Colon (tissue), 2 donors: Measurements from ENCODE around the gene GEMIN7.
"Not testable (repeated sequence)": the region's sequence is repeated elsewhere in the genome, so short reads cannot be mapped to it uniquely, and the experiment has no call there.

Source experiments
- FAIRE-seq: peaks from 2 replicates; lab custom pipeline; 2012; peaks lifted over from hg19 to GRCh38; lab: Jason Lieb, UNC
- donor health status: control.
- donor health status: control.

GEMIN7 gene

GRCh38 chr19:45104658-45105349 is 25.7 kb downstream of the GEMIN7 start:
- no peak for FAIRE-seq

DNA sequence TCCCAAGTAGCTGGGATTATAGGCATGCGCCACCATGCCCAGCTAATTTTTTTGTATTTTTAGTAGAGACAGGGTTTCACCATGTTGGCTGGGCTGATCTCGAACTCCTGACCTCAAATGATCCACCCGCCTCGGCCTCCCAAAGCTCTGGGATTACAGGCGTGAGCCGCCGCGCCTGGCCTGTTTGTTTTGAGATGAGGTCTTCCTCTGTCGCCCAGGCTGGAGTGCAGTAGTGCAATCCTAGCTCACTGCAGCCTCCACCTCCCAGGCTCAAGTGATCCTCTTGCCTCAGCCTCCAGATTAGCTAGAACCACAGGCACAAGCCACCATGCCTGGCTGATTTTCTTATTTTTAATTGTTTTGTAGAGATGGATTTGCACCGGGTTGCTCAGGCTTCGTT is 27.3 kb downstream of the GEMIN7 start:
- FAIRE-seq = not testable (repeated sequence)

- no peak for FAIRE-seq
Observed at GRCh38 chr19:45107621-45108150, 28.6 kb downstream of the GEMIN7 start.

- FAIRE-seq = no peak
Observed at GRCh38 chr19:45110851-45111266, 31.8 kb downstream of the GEMIN7 start.

- FAIRE-seq = no peak
Observed at GRCh38 chr19:45112111-45112827, 33.2 kb downstream of the GEMIN7 start.

DNA sequence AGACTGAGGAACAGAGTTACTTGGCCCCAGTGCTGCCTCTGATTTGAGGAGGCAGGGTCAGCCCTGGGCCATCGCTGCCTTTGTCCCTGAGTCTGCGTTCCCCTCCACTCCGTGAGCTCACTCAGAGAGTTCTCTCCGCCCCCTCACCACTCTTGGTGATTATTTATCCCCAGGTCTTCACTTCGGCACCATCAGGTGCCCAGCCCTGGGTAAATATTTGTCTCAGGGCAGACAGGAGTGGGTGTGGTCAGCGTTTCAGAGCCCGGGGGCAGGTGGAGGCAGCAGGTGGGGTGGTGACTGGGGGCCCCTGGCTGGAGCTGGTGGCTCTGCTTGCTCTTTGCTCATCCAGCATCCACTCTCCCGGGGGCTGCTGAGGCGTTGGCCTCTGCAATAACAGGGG is 34.6 kb downstream of the GEMIN7 start:
- FAIRE-seq = no peak

- no peak for FAIRE-seq
Observed at GRCh38 chr19:45114116-45114515, 35.1 kb downstream of the GEMIN7 start.

DNA sequence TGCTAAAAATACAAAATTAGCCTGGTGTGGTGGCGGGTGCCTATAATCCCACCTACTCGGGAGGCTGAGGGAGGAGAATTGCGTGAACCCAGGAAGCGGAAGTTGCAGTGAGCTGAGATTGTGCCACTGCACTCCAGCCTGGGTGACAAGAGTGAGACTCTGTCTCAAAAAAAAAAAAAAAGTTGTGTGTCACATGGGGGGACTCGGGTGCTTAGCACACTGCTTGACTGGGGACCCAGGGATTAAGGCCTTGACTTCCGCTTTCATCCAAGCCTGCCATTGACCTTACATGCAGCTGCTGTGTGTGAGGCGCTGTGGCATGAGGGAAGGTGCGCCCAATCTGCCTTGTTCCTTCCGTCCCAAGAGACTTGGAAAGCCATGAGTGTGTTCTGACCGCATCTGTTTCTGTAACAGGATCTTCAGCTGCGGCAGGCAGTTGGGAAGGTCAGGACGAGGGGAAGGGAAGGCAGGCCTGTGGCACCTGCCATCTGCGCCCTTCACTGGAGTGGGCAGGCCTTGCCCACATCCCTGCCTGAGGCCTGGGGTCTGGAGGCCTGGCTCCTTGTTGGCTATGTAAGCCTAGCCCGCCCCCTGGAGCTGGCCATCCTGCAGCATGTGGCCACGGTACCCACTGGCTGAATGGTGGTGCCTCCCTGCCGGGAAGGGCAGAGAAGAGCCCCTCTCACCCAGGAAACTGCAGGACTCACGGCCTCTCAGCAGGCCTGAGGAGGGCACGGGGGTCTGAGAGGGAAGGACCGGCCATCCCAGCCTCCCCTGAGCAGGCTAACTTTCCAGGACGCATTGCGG is 37.0 kb downstream of the GEMIN7 start:
- no peak for FAIRE-seq

DNA sequence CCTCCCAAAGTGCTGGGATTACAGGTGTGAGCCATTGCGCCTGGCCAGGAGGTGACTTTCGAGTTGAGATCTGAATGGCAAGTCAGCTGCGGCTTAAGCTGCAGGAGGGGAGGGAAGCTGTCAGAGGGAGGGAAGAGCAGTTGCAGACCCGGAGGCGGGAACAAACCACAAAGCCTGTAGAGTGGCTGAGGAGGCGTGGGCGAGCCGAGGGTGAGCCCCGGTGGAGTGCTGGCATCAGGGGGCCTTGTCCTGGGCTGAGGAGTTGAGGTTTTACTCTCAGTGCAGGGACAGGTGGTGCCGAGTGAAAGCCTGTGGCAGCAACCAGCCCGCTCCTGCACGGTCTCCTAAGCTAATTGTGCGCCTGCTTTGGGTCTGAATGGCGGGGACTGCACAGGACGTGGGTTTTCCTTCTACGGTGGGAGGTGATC is 38.1 kb downstream of the GEMIN7 start:
- no peak for FAIRE-seq

DNA sequence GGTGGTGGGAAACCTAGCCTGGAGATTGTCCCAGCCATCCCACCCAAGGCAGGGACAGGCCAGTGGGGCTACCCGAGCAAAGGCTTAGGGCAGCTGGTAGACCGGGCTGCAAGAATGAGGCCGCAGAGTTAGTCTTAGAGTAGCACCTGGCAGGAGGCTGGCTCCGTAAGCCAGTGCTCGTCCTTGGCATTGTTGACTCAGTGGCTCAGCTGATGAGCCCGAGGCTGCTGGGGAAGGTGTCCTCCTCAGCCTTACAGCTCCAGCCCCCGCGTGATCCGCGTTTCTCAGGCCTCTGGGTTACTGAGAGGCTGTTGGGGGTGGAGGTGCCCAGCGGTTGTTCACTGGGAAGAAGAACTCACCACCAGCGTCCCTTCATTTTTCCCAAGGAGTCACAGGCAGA is 38.6 kb downstream of the GEMIN7 start:
- no peak for FAIRE-seq

GRCh38 chr19:45118106-45118505 is 39.0 kb downstream of the GEMIN7 start:
- FAIRE-seq = no peak

DNA sequence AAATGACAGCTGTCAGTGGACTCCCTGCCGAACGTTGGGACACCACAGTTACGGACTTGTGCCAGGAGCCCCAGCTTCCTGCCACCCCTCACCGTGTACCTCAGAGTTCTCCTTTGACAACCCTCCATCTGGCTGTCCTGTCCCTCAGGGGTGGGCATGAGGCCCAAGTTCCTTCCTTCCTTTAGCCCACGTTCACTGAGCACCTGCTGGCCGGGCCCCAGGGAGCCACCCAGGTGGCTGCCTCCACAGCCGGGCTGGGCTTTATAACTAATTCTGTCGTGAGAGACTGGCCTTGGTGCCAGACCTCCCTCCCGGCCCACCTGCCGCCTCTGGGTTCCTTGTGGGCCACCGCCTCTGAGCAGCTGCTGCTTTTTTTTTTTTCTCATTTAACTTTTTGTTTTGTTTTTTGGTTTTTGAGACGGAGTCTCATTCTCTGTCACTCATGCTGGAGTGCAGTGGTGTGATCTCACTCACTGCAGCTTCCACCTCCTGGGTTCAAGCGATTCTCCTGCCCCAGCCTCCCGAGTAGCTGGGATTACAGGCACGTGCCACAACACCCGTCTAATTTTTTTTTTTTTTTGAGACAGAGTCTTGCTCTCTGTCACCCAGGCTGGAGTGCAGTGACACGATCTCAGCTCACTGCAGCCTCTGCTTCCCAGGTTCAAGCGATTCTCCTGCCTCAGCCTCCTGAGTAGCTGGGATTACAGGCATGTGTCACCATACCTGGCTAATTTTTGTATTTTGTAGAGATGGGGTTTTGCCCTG is 39.7 kb downstream of the GEMIN7 start:
- FAIRE-seq = not testable (repeated sequence)

DNA sequence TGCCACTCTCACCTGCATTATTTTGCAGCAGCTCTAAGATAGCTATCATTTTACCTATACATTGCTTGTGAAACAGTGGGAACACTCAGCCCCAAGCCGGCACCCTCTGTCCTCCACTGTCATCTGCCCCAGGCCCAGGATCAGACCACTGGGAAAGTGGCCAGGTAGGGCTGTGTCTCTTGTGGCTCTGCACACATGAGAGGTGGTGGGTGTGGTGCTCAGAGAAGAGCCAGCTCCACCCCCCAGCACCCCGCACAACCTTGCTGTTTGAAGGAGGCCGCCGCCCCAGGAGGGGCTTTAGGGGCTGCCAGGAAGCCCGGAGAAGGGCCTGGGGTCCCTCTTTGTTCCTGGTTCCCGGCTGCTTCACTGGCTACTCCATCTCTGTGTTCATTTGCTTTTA is 40.5 kb downstream of the GEMIN7 start:
- no peak for FAIRE-seq

DNA sequence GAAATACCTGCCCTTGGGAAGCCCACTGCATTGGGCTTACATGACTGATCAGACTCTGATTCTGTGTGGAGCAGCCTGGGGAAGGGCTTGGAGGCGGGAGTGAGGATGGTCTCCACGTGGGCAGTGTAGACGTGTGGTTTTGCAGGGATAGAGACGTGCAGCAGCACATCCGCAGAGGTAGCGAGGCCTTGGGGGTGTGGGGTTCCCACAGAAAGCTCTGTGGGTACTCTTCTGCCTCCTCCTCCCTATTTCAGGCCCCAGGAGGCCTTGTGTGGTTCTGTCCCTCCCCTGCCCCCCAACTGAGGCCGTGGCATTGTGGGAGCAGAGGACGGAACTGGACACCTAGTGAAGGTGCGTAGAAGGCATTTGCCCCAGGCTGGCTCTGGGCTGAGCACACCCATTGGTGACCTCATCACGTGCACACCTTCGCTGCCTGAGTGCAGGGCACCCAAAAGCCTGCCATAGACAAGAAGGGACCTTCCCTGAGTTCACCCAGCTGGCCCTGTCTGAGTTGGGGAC is 42.8 kb downstream of the GEMIN7 start:
- no peak for FAIRE-seq

- FAIRE-seq = no peak
Observed at GRCh38 chr19:45122832-45123231, 43.8 kb downstream of the GEMIN7 start.

DNA sequence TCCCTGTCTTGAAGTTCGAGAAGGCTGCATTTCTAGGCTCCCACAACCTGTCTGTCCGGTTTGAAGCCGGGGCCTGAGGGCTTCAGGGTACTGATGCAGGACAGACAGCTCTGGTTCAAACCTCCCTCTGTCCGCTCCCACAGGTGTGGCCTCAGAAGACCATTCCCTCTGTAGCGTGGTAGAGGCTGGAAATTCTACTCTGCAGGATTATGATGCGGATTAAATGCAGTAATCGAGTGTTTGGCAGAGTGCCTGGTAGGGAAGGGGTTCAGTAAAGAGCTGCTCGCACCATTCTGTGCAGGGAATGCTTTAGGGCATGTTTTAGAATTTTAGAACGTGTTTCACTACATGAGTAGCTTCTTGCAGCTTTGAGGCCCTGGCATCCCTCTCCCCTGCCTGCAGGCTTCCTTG is 44.4 kb downstream of the GEMIN7 start:
- no peak for FAIRE-seq

DNA sequence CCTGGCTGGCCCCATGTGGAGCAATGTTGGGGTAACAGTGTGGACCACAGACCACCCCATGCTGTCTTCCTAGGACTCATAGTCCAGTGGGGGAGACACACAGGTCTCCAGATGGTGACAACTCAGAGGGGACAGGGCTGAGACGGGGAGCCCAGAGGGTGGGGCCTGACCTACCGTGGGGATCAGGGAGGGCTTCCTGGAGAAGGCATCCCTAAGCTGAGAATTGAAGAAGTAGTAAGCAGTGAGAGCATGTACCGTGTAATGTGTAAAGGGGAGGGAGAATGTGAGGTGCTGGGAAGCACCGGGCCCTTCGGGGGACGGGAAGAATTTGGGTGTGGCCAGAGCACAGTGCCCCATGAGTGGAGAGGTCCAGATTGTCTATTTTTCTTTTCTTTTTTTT is 45.0 kb downstream of the GEMIN7 start:
- no peak for FAIRE-seq

GRCh38 chr19:45125360-45125759 is 46.3 kb downstream of the GEMIN7 start:
- no peak for FAIRE-seq

DNA sequence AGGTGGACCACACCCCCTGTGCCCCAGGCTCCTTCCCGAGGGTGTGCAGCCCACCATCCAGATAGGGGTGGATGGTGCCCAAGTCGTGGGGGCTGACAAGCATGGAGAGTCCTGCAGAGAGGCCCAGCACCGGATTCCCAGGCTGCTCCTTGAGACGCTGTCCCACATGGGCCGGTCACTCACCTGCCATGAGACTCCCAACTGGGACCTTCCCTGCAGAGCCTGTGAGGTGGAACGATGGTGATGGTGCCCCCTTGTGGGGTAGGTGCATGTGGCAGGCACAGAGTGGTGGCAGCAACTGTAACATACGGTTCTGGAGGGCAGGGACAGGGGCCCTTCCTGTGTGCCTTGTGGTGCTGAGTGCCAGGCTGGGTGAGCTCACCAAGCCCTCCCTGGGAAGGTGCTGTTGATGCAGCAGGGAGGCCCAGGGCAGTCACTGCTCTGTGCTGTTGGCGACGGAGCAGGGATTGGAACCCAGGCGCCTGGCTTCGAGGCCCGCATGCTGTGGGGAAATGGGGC is 47.0 kb downstream of the GEMIN7 start:
- no peak for FAIRE-seq

- FAIRE-seq = no peak
Observed at GRCh38 chr19:45126654-45127053, 47.6 kb downstream of the GEMIN7 start.

DNA sequence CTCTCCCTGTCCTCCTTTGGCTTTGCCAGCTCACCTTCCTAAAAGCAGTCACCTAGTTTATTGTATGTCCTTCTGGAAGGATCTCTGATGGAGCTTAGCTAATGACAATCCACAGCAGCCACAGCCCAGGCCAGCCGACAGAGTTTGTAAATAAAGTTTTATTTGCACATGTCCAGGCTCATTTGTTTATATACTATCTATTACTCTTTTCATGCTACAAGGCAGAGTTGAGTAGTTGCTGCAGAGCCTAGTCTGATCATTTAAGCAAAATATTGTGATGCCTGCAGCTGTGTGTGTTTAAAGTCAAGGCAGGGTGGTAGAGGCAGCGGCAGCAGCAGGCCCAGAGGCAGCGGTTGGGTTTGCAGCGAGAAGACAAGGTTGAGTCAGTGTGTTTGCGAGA is 49.1 kb downstream of the GEMIN7 start:
- FAIRE-seq = no peak
